ENCODE results near the gene EPHA7.

DNA sequence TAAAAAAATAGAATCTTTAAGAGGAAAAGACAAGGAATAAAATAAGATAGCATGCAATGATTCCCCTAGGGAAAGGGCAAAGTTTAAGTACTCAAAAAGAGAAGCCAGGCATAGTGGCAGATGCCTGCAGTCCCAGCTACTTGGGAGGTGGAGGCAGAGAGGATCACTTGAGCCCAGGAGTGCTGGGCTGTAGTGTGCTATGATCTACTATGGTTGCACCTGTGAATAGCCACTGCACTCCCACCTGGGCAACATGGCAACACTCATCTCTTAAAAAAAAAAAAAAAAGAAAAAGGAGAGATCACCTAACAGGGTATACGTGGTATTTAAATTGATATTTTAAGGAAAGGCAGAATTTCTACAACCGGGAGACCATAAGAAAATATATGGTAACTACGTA is 16.0 kb downstream of the EPHA7 start:
- TF ChIP-seq, protein P1, sequence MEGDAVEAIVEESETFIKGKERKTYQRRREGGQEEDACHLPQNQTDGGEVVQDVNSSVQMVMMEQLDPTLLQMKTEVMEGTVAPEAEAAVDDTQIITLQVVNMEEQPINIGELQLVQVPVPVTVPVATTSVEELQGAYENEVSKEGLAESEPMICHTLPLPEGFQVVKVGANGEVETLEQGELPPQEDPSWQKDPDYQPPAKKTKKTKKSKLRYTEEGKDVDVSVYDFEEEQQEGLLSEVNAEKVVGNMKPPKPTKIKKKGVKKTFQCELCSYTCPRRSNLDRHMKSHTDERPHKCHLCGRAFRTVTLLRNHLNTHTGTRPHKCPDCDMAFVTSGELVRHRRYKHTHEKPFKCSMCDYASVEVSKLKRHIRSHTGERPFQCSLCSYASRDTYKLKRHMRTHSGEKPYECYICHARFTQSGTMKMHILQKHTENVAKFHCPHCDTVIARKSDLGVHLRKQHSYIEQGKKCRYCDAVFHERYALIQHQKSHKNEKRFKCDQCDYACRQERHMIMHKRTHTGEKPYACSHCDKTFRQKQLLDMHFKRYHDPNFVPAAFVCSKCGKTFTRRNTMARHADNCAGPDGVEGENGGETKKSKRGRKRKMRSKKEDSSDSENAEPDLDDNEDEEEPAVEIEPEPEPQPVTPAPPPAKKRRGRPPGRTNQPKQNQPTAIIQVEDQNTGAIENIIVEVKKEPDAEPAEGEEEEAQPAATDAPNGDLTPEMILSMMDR (IDR thresholded peaks at IDR 0.05 in 2 of 3, conservative IDR thresholded peaks at IDR 0.05 in 1 of 3; ENCODE audit: borderline replicate concordance in 1 of 3, insufficient read depth in 1 of 3, low read depth in 2 of 3, low read length in 2 of 3), result no peak
- no peak for TF ChIP-seq EZH2 (IDR thresholded peaks at IDR 0.05)
- TF ChIP-seq ZNF274 (IDR thresholded peaks at IDR 0.05; ENCODE audit: low read depth, low read length), result no peak
- no peak for TF ChIP-seq POLR2A (IDR thresholded peaks at IDR 0.05; ENCODE audit: borderline replicate concordance, extremely low read depth, insufficient read depth, insufficient read length)
- TF ChIP-seq CEBPB (IDR thresholded peaks at IDR 0.05; ENCODE audit: low read depth), result no peak
- TF ChIP-seq POLR2AphosphoS5 (IDR thresholded peaks at IDR 0.05; ENCODE audit: low read depth, low read length), result no peak
- TF ChIP-seq FOSL1 (IDR thresholded peaks at IDR 0.05; ENCODE audit: low read depth), result no peak
- TF ChIP-seq CBX3 (IDR thresholded peaks at IDR 0.05; ENCODE audit: low read depth), result no peak
- TF ChIP-seq EZH2phosphoT487 (IDR thresholded peaks at IDR 0.05; ENCODE audit: borderline replicate concordance), result no peak
- TF ChIP-seq, protein P2, sequence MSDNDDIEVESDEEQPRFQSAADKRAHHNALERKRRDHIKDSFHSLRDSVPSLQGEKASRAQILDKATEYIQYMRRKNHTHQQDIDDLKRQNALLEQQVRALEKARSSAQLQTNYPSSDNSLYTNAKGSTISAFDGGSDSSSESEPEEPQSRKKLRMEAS (IDR thresholded peaks at IDR 0.05), result no peak
